PC-3 (cell line): Measurements from ENCODE around the gene TUSC2.

Experiments used
- EZH2phosphoT487 ChIP-seq: fragments of 300-600 bp; sonication (generic); IDR thresholded peaks from 2 replicates; pipeline ENCODE4 v1.6.1; 2018; ENCODE audit warnings: mild to moderate bottlenecking, antibody characterized with exemption, low read length, borderline replicate concordance
- TF ChIP-seq, protein P1 (sequence below): fragments of 300-600 bp; sonication (generic); conservative IDR thresholded peaks from 2 replicates; pipeline ENCODE4 v1.5.1; 2017; ENCODE audit warnings: antibody characterized with exemption, low read depth, mild to moderate bottlenecking, low read length

GRCh38 chr3:50289130-50289529 lies 38.9 kb downstream of the TUSC2 start:
- TF ChIP-seq, protein P1, sequence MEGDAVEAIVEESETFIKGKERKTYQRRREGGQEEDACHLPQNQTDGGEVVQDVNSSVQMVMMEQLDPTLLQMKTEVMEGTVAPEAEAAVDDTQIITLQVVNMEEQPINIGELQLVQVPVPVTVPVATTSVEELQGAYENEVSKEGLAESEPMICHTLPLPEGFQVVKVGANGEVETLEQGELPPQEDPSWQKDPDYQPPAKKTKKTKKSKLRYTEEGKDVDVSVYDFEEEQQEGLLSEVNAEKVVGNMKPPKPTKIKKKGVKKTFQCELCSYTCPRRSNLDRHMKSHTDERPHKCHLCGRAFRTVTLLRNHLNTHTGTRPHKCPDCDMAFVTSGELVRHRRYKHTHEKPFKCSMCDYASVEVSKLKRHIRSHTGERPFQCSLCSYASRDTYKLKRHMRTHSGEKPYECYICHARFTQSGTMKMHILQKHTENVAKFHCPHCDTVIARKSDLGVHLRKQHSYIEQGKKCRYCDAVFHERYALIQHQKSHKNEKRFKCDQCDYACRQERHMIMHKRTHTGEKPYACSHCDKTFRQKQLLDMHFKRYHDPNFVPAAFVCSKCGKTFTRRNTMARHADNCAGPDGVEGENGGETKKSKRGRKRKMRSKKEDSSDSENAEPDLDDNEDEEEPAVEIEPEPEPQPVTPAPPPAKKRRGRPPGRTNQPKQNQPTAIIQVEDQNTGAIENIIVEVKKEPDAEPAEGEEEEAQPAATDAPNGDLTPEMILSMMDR = no peak
- no peak for TF ChIP-seq EZH2phosphoT487
